OCI-LY3 (cell line): ENCODE results near the gene SOS2.

Experiments used
- EZH2phosphoT487 ChIP-seq: fragments of 200-600 bp; shearing (Covaris generic); IDR thresholded peaks from 2 replicates; pipeline ENCODE4 v1.6.1; 2018; ENCODE audit warnings: antibody characterized with exemption, mixed run types, low read depth
- TF ChIP-seq, protein P1 (sequence below): fragments of 200-600, 300-600 bp; sonication (generic); IDR thresholded peaks from 2 replicates; pipeline ENCODE4 v1.5.1; 2014; ENCODE audit warnings: antibody characterized with exemption, low read length, low read depth

DNA sequence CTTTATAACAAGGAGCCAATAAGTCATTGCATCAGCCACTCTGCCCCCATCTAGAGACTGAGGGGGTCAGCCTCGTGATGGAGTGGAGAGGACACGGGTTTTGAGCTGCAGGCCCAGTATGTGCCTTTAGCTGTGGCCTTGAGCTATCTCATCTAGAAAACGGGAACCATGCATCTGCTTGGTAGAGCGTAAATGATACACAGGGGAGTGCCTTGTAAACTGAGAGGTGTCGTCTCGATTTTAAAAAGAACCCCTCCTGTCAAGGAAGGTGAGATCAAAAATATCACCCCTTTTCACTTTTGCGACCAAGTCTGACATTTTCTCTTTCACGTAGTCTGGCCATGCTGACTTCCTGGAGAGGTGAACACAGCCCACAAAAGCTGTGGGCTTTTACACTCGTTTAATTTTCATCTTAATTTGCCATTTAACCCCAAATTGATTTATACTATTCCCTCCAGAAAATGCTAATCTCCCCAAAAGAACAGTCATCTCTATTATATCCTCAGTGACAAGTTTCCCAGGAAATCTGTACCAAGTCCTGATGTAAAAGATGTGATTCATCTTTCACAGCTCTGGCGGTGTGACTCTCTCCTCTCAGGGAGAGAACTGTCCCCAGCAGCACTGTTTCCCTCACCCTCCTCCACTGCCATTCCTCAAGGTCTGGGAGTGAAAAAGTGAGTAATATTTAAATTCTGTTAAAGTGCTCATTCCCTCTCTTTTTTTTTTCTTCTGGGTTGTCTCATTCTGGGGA, 145.6 kb downstream of the SOS2 start:
- TF ChIP-seq, protein P1, sequence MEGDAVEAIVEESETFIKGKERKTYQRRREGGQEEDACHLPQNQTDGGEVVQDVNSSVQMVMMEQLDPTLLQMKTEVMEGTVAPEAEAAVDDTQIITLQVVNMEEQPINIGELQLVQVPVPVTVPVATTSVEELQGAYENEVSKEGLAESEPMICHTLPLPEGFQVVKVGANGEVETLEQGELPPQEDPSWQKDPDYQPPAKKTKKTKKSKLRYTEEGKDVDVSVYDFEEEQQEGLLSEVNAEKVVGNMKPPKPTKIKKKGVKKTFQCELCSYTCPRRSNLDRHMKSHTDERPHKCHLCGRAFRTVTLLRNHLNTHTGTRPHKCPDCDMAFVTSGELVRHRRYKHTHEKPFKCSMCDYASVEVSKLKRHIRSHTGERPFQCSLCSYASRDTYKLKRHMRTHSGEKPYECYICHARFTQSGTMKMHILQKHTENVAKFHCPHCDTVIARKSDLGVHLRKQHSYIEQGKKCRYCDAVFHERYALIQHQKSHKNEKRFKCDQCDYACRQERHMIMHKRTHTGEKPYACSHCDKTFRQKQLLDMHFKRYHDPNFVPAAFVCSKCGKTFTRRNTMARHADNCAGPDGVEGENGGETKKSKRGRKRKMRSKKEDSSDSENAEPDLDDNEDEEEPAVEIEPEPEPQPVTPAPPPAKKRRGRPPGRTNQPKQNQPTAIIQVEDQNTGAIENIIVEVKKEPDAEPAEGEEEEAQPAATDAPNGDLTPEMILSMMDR: no peak
- TF ChIP-seq EZH2phosphoT487: no peak
